Measurements from ENCODE around the gene ABCB4. TPM values are rescaled to one million over a fixed set of nuclear protein-coding genes. Genes with fewer than 3 reads are reported as not detected.
"Not testable (repeated sequence)": the region's sequence is repeated elsewhere in the genome, so short reads cannot be mapped to it uniquely, and the experiment has no call there.

Gene ABCB4
- polyA plus RNA-seq, 1 experiment = 0.05 TPM

DNA sequence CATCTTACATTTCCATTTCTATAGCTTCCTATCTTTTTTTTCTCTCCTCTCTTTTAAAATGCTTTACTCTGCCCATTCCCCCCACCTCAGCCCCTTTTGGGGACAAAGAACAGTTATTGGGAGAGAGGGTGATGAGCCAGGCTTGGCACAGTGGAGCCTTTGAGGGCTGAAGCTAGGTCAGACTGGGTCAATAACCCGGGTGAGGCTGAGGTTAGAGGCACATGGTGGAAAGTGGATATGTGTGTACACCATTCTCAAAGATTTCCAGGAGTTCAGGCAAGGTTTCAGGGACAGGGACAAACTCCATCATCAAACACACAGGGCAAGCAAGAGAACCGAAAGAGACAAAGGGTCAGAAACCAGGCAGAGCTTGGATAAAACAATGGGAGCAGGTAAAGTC, 11.5 kb downstream of the ABCB4 start:
- no peaks in the 10 kb centered on the region for H3K27me3 ChIP-seq (ENCODE audit: control insufficient read depth, insufficient read depth, low read length)
- H3K27ac ChIP-seq (ENCODE audit: low read depth, low read length) = no peak overlapping the region
- no peak for DNase-seq (ENCODE audit: low read depth, low spot score)
- ChIA-PET POLR2A (no interaction called here), CTCF (interaction anchor here (0.6 kb wide), 1 partner anchor 173 kb away, joined by 3 read pairs; no protein-coding TSS in a partner anchor)
- TF ChIP-seq, protein P1, sequence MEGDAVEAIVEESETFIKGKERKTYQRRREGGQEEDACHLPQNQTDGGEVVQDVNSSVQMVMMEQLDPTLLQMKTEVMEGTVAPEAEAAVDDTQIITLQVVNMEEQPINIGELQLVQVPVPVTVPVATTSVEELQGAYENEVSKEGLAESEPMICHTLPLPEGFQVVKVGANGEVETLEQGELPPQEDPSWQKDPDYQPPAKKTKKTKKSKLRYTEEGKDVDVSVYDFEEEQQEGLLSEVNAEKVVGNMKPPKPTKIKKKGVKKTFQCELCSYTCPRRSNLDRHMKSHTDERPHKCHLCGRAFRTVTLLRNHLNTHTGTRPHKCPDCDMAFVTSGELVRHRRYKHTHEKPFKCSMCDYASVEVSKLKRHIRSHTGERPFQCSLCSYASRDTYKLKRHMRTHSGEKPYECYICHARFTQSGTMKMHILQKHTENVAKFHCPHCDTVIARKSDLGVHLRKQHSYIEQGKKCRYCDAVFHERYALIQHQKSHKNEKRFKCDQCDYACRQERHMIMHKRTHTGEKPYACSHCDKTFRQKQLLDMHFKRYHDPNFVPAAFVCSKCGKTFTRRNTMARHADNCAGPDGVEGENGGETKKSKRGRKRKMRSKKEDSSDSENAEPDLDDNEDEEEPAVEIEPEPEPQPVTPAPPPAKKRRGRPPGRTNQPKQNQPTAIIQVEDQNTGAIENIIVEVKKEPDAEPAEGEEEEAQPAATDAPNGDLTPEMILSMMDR (IDR thresholded peaks at IDR 0.05; ENCODE audit: low read depth, low read length) = no peak
- H3K4me3 ChIP-seq (ENCODE audit: low read depth, low read length) = no peak overlapping the region
- no peaks in the 10 kb centered on the region for H3K9me3 ChIP-seq (ENCODE audit: control insufficient read depth, insufficient read depth, low read length)

DNA sequence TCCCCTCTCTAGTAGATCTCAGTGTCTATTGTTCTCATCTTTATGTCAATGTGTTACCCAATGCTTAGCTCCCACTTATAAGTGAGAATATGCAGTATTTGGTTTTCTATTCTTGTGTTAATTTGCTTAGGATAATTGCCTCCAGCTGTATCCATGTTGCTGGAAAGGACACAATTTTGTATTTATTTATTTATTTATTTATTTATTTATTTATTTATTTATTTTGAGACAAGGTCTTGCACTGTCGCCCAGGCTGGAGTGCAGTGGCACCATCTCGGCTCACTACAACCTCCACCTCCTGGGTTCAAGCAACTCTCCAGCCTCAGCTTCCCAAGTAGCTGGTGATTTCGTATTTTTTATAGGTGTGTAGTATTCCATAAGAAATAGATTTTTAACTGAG, 15.0 kb downstream of the ABCB4 start:
- CTCF ChIA-PET; DNase-seq (ENCODE audit: low read depth, low spot score): not testable (repeated sequence)

DNA sequence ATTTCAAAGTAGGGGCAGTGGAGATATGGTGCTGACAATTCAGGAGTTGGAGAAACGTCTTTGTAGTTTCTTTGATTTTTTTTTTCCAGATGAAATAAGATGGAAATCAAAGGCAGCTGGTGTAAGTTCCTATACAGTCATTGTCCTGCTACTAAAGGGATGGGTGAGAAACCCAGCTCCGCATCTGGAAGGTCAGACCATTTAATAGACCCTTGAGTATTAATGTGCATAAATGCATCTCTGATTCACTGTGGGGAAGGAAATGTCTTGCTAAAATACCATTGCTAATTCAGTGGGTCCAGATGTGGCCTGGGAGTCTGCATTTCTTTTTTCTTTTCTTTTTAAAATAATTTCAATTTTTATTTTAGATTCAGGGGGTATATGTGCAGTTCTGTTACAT, 15.5 kb downstream of the ABCB4 start:
- Histone ChIP-seq H3K27me3 (ENCODE audit: control insufficient read depth, insufficient read depth, low read length) (no peaks in the 10 kb centered on the region), H3K27ac (ENCODE audit: low read depth, low read length) (no peak overlapping the region), H3K4me3 (ENCODE audit: low read depth, low read length) (no peak overlapping the region), H3K9me3 (ENCODE audit: control insufficient read depth, insufficient read depth, low read length) (no peaks in the 10 kb centered on the region)
- ChIA-PET CTCF (no interaction called here), POLR2A (no interaction called here)
- TF ChIP-seq, protein P1 (IDR thresholded peaks at IDR 0.05; ENCODE audit: low read depth, low read length) = no peak
- no peak for DNase-seq (ENCODE audit: low read depth, low spot score)

More for the DNA sequence above, 15.0 kb downstream of the ABCB4 start:
- H3K4me3 ChIP-seq (ENCODE audit: low read depth, low read length); POLR2A ChIA-PET; H3K27ac ChIP-seq (ENCODE audit: low read depth, low read length); H3K9me3 ChIP-seq (ENCODE audit: control insufficient read depth, insufficient read depth, low read length); H3K27me3 ChIP-seq (ENCODE audit: control insufficient read depth, insufficient read depth, low read length): not testable (repeated sequence)

DNA sequence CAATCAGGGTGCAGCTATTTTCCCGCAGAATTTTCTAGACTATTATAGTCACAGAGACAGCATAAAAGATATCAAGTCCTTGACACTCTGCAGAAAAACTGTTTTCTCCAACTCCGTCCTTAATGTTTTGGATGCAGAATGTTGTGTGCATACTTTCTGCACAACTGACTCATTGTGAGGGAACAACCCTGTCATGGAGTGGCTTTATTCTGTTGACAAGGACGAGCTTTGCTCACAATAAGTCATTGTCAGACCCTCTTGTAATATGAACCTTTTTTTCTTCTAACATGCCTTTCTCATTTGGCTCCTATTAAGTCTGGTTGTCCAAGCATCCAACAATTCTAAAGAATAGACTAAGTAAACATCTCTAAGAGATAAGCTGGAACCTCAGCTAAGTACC, 17.3 kb downstream of the ABCB4 start:
- Histone ChIP-seq H3K4me3 (ENCODE audit: low read depth, low read length) (no peak overlapping the region), H3K9me3 (ENCODE audit: control insufficient read depth, insufficient read depth, low read length) (no peaks in the 10 kb centered on the region), H3K27ac (ENCODE audit: low read depth, low read length) (no peak overlapping the region), H3K27me3 (ENCODE audit: control insufficient read depth, insufficient read depth, low read length) (no peaks in the 10 kb centered on the region)
- DNase-seq (ENCODE audit: low read depth, low spot score) = no peak
- ChIA-PET POLR2A (no interaction called here), CTCF (no interaction called here)
- TF ChIP-seq, protein P1 (IDR thresholded peaks at IDR 0.05; ENCODE audit: low read depth, low read length) = no peak

DNA sequence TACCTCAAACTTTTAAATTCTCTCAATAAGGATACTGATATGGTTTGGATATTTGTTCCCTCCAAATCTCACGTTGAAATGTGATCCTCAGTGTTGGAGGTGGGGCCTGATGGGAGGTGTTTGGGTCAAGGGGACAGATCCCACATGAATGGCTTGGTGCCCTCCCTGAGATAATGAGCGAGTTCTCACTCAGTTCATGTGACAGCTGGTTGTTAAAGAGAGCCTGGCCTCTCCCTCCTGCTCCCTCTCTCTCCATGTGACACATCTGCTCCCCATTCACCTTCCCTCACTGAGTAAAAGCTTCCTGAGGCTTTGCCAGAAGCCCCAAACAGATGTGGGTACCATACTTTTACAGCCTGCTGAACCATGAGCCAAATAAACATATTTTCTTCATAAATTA, 19.2 kb downstream of the ABCB4 start:
- no peaks in the 10 kb centered on the region for H3K27me3 ChIP-seq (ENCODE audit: control insufficient read depth, insufficient read depth, low read length)
- ChIA-PET POLR2A (no interaction called here), CTCF (no interaction called here)
- no peak for DNase-seq (ENCODE audit: low read depth, low spot score)
- TF ChIP-seq, protein P1 (IDR thresholded peaks at IDR 0.05; ENCODE audit: low read depth, low read length) = no peak
- H3K9me3 ChIP-seq (ENCODE audit: control insufficient read depth, insufficient read depth, low read length) = no peaks in the 10 kb centered on the region
- H3K27ac ChIP-seq (ENCODE audit: low read depth, low read length) = no peak overlapping the region
- no peak overlapping the region for H3K4me3 ChIP-seq (ENCODE audit: low read depth, low read length)

DNA sequence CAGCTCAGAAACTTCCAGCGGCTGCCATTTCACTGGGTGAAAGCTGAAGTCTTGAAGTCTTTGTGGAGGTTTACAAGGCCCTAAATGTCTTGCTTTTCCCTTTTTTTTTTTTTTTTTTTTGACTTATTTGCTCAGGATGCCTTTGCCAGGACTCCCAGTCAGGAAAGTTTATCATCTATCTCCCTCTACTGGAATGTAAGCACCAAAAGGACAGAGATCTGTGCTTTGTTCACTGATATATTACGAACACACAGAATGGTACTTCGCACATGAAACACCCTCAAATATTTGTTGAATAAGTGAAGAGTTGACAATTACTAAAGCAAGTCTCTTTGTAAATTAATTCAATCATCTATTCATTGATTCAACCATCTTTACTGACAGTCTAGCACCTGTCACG, 23.2 kb downstream of the ABCB4 start:
- TF ChIP-seq, protein P1 (IDR thresholded peaks at IDR 0.05; ENCODE audit: low read depth, low read length) = no peak
- Histone ChIP-seq H3K27me3 (ENCODE audit: control insufficient read depth, insufficient read depth, low read length) (no peaks in the 10 kb centered on the region), H3K4me3 (ENCODE audit: low read depth, low read length) (no peak overlapping the region), H3K9me3 (ENCODE audit: control insufficient read depth, insufficient read depth, low read length) (no peaks in the 10 kb centered on the region), H3K27ac (ENCODE audit: low read depth, low read length) (no peak overlapping the region)
- ChIA-PET POLR2A (no interaction called here), CTCF (interaction anchor here (0.6 kb wide), 1 partner anchor 281 kb away, joined by 3 read pairs; no protein-coding TSS in a partner anchor)
- DNase-seq (ENCODE audit: low read depth, low spot score) = no peak

Data from AG04450 (cell line).